Stimulated activated CD8-positive, alpha-beta memory T cell treated with anti-CD3 and anti-CD28 coated beads, Interleukin-4, amount 100 ng/mL, for 4 hours (primary cell): Measurements from ENCODE around the gene RNF39.
"Not testable (repeated sequence)": the region's sequence is repeated elsewhere in the genome, so short reads cannot be mapped to it uniquely, and the experiment has no call there.

ENCODE experiments used
- DNase-seq, 2 donors: peaks; one replicate each; pipeline ENCODE4 v3.0.0-alpha.2; 2020; ENCODE audit warnings: low read depth in 2 of 2, low spot score in 1 of 2

The RNF39 gene

GRCh38 chr6:30062471-30063178 is 12.9 kb downstream of the RNF39 start:
- DNase-seq = no peak

GRCh38 chr6:30061858-30062458 is 13.6 kb downstream of the RNF39 start:
- DNase-seq = no peak

- DNase-seq = peak; percentile 73 to 74
Observed at GRCh38 chr6:30061092-30061857, 14.3 kb downstream of the RNF39 start, which contains the start of gene POLR1H. Gene POLR1H, plus strand, starts transcription at chr6:30061265. Its CDS starts 260 bp downstream, at chr6:30061525.

DNA sequence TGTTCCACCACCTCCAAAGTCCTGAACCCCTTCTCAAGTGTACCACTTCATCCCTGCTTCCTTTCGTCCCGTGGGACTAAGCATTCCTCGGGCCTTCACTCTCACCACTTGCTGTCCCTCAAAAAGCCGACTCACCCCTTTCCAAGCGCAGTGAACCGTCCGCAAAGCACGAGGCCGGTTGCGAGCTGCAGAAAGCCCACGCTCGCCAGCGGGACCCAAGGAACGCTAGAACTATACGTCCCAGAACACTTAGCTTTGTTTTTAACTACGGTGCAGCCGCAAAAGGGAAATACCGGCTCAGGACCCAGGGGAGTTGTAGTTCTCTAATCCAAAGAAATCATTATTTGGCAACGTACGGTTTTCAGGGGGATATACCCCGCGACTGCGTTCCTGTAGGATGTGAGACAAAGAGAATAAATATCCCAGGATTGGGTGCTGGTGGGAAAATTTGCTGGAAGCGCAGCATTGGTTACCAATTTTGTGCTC is 14.9 kb downstream of the RNF39 start:
- no peak for DNase-seq

DNA sequence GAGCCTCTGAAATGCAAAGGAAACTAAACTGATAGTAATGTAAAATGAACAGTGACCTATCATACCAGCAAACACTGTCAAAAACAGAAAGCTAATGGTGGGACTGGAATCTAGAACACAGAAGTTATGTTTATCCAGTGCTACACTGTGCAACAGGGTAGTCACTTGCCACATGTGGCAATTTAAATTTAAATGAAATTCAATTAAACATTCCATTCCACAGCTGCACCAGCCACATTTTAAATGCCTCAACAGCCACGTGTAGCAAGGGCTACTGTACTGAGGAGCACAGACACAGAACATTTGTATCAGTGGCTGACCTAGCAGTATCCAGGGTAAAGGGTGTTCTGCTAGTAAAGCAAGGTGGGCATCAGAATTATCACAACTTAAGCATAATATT is 20.1 kb downstream of the RNF39 start:
- DNase-seq = no peak

- DNase-seq = no peak
Observed at GRCh38 chr6:30053682-30054081, 21.9 kb downstream of the RNF39 start.

GRCh38 chr6:30047220-30047619 is 28.3 kb downstream of the RNF39 start:
- no peak for DNase-seq

- DNase-seq = no peak
Observed at GRCh38 chr6:30044630-30045029, 30.9 kb downstream of the RNF39 start.

DNA sequence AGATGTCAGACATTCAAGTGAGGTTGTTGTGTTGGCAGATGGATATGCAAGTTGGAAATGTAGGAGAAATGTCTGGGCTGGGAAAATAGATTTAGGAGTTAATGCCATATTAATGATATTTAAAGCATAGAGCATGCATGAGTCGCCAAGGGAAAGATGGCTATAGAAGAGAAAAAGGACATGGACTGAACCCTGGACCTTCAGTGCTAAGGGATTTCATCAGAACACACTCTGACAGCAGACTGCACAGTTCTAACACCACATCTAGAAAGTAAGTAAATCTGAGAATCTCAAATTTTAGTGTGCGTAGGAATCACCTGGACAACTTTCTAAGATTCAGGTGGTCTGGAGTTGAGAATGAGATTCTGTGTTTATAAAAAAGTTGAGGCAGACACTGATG is 31.8 kb downstream of the RNF39 start:
- DNase-seq = no peak

DNA sequence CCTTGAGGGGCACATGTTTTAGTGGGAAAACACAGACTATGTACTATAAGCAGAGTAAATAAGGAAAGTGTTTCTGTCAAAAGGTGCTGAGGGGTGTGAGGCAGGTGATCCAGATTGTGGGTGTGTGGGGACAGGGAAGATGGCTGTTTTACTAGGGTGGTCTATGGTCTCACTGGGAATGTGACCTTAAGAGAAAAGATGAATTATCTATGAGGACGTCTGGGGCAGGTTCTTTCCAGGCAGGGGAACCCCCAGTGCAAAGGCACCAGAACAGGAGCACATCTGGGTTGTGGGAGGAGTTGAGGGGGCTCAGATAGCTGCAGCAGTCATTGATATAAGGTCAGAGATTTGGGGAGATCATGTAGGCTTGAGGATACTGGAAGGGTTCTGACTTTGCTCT is 32.7 kb downstream of the RNF39 start:
- DNase-seq = no peak

GRCh38 chr6:30042476-30042875 is 33.1 kb downstream of the RNF39 start:
- no peak for DNase-seq

GRCh38 chr6:30041821-30042220 is 33.7 kb downstream of the RNF39 start:
- DNase-seq = no peak

GRCh38 chr6:30041221-30041620 is 34.3 kb downstream of the RNF39 start:
- DNase-seq = no peak

DNA sequence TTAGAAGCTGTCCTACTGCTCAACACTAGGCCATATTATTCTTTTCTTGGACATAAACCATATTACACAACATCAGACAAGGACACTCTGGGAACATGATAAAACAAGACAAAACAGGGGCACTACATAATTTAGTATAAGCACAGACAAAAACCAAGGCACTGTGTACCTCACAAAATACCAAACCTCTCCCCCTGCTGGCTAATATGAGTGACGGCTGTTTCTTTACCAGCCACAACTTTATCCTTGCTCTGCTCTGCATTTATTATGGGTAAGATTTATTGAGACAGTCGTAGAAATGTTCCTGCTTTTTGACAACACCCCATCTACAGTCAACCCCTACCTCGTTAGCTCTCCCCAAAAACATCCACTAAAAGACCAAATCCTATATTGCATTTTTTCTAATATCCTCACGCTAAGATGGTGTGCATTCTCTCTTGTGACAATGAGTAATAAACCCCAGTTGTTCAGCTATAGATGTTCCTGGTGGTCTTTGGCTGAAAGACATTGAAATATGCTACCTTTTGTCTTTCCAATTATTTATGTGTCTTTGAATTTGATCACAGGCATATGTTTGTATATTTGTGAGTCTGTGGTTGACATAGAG is 38.3 kb downstream of the RNF39 start:
- no peak for DNase-seq

GRCh38 chr6:30035784-30036183 is 39.8 kb downstream of the RNF39 start:
- no peak for DNase-seq

DNA sequence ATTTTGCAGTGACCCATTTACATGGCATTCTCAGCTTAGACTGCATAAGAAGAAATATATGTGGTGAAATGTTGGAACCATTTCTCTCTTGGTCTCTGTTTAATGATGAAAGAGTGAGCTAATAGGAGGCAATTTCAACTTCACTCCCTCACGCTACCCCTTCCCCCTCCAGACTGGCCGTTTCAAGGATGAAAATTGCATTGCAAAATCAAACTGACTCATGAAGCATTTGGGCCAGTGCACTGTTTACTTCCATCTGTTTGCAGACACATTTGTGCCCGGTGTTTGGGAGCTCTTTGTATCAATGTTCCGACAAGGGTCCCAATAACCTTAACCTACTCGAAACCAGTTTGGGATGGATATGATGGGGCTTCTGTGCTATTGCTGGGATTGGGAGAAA is 42.1 kb downstream of the RNF39 start:
- DNase-seq = not testable (repeated sequence)

- no peak for DNase-seq
Observed at GRCh38 chr6:30031381-30031780, 44.2 kb downstream of the RNF39 start.

DNA sequence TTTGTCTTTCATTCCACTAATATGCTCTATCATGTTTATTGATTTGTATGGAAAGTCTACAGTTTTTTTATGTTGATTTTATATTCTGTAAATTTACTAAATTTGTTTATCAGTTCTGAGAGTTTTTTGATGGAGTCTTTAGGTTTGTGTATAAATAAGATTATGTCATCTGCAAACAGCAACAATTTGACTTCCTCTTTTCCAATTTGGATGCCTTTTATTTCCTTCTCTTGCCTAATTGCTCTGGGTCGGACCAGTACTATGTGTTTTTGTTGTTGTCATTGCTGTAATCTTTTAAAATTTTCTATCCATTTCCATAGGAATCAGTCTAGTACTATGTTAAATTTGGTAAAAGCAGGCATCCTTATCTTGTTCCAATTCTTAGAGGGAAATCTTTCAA is 46.0 kb downstream of the RNF39 start:
- no peak for DNase-seq

DNA sequence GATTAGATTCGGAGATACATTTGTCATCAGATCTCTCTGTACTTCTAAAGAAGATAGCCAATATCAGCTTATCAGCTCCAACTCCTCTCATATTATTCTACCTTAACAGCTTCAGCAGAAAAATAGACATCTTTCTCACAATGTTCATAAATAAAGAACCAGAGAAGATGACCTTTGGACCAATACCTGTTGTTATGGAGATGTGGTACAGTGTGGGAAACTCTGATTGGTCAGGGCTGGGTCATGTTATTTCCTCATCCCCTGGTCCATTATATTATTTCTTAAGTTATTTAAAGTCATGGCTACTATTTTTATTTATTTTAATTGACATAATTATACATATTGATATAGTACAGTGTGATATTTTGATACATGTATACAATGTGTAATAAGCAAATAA is 50.4 kb downstream of the RNF39 start:
- DNase-seq = no peak

GRCh38 chr6:30022712-30023111 is 52.9 kb downstream of the RNF39 start:
- DNase-seq = not testable (repeated sequence)

DNA sequence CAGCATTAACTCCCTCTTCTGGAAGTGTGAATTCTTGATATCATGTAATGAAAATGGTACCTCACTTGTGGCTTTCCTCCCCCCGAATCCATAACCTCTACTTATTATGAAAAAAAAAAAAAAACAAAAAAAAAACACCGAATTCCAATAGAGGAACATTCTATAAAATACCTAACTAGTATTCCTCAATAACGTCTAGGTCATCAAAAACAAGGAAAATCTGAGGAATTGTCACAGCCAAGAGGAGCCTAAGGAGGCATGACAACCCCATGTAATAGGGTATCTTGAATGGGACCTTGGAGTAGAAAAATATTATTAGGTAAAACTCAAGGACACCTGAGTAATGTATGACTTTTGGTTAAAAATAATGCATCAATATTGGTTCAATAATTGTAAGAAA is 53.4 kb downstream of the RNF39 start:
- no peak for DNase-seq

DNA sequence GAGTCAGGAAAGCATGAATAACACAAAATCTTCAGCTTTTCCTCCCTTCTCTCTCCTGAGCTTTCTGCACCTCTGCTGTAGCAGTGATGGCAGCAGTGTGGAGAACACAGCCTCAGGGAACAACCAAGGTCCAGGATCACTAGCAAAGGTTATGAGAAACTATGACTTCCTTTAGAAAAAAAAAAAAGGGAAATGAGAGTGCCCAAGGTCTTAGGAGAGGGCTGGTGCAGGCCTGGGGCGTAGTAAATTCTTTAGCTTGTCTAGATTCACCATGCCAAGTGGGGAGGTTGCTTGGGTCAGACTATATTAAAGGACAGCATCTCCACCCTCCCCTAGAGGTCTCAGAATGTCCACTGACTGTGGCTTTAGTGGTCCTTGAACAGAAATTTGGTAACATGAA is 54.9 kb downstream of the RNF39 start:
- DNase-seq = no peak
